T-helper 2 cell treated with Interferon-gamma antibody and Interleukin-4, amounts not matched to agents 5 μg/mL and 100 μg/mL, for 36 hours (primary cell): ENCODE measurements around the gene CCDC30.

Experiments used
- DNase-seq: peaks from one replicate; pipeline ENCODE4 v3.0.0; 2021; ENCODE audit warnings: low spot score
- H3K27ac Mint-ChIP-seq: one replicate; pipeline ENCODE4 v1.8.0; 2021; ENCODE audit warnings: mild to moderate bottlenecking, mixed read lengths
- H3K27me3 Mint-ChIP-seq: one replicate; pipeline ENCODE4 v1.8.0; 2021; ENCODE audit warnings: low read depth, mixed read lengths
- H3K36me3 Mint-ChIP-seq: one replicate; pipeline ENCODE4 v1.8.0; 2021; ENCODE audit warnings: low read depth, mixed read lengths
- H3K4me1 Mint-ChIP-seq: one replicate; pipeline ENCODE4 v1.8.0; 2021; ENCODE audit warnings: low read depth, mixed read lengths
- H3K4me3 Mint-ChIP-seq: one replicate; pipeline ENCODE4 v1.8.0; 2022; ENCODE audit warnings: mild to moderate bottlenecking, moderate library complexity, mixed read lengths
- H3K9me3 Mint-ChIP-seq: one replicate; pipeline ENCODE4 v1.8.0; 2021; ENCODE audit warnings: mixed read lengths

The CCDC30 gene

DNA sequence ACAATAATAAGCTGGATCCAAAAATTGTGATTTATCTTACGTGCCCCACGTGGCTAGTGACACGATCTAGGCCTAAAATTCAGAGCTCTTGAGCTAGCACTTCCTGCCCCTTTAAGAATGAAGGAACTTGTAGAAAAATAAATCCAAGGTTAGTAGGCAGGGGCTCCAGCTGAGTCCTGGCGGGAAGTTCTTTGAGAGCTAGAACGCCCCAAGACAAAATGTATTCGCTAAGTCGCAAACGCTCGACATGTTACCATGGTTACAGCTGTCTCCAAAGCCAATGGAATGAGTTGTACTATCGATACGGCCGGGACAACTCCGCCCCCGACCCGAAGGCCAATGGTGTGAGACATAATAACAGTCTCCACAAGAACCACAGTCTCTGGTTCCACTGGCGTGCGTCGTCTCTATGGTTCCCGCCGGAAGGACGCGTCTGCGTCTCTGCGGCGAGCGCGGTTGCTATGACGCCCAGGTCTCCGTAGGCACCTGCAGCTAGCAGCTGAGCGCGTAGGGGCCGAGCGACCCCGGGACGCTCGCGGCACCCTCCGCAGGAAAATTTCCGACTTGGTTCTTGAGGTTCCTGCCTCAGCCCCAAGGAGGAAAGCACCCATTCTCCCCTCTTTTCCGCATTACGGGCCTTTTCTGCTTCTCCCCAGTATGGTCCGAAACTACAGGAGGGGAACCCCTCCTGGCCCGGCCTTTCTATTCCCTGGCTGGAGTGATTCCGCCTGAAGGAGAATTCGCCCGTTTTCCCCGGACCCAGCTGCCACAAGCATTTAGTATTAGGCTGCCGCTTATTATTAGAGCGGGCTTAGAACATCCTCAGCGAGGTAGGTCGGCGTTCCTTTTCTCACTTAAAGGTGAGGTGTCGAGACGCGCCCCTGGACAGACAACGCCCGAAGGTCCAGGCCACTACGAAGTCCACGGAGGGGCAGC is at the start of gene CCDC30:
Gene CCDC30, plus strand, starts transcription at position 459 of the 936 bp plus-strand sequence. CDS start 17,266 bp downstream, outside the sequence.
- Mint-ChIP-seq H3K27me3 (peaks cover 11% of the 10 kb centered on the region), H3K9me3 (no peaks in the 10 kb centered on the region), H3K4me1 (peaks cover 23% of the 10 kb centered on the region), H3K36me3 (peaks cover 27% of the 10 kb centered on the region), H3K4me3 (peak within 1 kb of the TSS; percentile 79), H3K27ac (peak within 1 kb of the TSS; percentile 72)
- DNase-seq = peak; percentile 94

DNA sequence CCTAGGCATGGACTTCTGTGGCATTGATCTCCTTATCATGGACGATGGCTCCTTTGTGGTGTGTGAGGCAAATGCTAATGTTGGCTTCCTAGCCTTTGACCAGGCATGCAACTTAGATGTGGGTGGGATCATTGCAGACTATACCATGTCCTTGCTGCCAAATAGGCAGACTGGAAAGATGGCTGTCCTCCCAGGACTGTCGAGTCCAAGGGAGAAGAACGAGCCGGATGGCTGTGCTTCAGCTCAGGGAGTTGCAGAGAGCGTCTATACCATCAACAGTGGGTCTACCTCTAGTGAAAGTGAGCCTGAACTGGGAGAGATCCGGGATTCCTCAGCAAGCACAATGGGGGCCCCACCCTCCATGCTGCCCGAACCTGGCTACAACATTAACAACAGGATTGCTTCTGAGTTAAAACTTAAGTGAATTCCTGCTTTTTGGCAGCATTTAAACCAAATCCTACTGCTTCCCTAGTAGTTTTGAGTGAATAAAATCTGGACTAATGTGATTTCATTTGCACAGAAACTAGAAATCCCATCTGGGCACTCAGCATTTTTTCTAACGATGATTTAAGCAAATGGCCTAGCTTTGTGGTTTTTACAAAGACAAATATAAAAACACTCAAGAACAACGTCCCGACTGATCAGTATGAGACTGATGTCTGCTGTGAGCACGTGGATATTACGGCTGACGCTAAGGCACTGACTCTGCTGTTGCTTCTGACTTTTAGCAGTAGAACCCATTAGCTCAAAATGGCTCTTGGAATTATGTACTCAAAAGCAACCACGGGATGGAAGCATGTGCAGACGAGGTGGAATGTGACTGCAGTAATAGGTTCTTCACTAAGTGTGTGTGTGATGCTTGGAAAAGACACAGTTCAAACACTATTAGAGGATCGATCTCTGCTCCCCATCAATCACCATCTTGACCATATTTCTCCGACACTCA is 48.3 kb upstream of the CCDC30 start:
- DNase-seq = no peak
- peaks cover 2% of the 10 kb centered on the region for H3K36me3 Mint-ChIP-seq
- no peaks in the 10 kb centered on the region for H3K9me3 Mint-ChIP-seq
- no peak overlapping the region for H3K27ac Mint-ChIP-seq
- H3K4me3 Mint-ChIP-seq = no peak overlapping the region
- no peaks in the 10 kb centered on the region for H3K27me3 Mint-ChIP-seq
- H3K4me1 Mint-ChIP-seq = no peaks in the 10 kb centered on the region

DNA sequence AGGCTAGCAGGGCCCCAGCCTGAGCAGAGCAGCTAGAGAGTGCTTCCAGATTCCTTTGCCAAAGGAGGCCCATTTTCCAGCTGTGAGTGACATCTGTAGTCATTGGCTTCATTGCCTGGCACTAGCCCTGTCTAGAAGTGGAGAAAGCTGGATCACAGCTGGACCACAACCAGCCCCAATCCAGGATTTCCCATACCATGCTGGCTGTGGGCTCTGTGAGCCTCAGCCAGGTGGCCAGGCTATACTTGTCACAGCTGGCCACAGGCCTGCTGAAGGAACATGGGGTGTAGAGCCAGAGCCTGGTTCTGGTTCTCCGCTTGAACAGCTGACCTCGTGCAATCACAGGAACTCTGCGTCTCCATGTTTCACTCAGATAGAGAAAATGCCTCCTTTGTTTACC is 45.9 kb upstream of the CCDC30 start:
- Mint-ChIP-seq H3K27ac (no peak overlapping the region), H3K36me3 (peaks cover 2% of the 10 kb centered on the region), H3K27me3 (peaks cover 3% of the 10 kb centered on the region), H3K9me3 (no peaks in the 10 kb centered on the region), H3K4me1 (no peaks in the 10 kb centered on the region), H3K4me3 (no peak overlapping the region)
- DNase-seq = no peak

DNA sequence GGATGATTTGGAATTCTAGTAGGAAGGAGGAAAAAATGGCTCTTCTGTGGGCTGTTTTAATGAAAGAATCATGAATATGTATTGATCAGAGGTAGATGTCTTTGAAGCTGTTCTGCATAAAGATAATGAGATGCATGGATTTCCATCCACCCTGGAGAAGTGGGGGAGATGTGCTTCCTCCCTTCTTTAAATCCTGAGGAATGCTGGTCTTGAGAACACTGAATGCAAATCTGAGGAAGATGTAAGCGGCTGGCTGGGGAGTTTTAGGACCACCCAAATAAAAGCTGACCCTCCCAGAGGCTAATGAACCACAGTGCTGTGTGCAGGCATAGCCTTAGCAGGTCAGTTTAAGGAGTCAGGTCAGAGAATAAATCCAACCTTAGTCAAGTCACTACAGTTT is 44.6 kb upstream of the CCDC30 start:
- no peak overlapping the region for H3K27ac Mint-ChIP-seq
- H3K9me3 Mint-ChIP-seq = no peaks in the 10 kb centered on the region
- H3K4me1 Mint-ChIP-seq = no peaks in the 10 kb centered on the region
- peaks cover 3% of the 10 kb centered on the region for H3K27me3 Mint-ChIP-seq
- peaks cover 2% of the 10 kb centered on the region for H3K36me3 Mint-ChIP-seq
- no peak for DNase-seq
- no peak overlapping the region for H3K4me3 Mint-ChIP-seq

DNA sequence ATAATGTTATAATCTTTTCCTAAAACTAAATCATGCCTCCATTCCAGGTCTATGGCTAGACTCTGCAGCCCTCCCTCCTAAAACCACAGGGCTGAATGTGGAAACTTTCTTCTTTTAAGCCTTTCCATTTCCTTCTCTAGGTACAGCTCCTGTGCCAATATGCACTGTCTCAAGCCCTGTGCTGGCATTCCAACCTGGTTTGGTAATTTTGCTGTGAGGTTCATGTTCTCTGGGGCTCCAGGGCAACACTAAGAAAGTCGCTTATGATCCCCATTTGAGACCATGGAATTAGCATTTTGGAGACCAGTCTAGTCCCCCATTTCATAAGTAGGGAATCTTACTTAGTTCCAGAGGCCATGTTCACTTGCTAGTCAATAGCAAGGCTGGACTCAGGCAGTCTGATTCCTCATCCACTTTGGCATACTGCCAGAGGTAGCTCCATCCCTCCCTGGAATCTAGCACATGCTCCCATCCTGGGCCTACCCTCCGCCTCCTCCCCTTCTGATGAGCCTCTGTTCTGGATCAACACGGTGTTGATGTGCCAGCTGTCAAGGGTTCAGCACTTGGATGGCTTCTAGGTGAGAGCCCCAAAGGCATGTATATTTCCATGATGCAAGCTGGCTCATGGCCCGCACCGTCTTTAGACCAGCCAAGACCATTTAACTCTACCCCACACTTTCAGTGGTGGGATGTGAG is 43.8 kb upstream of the CCDC30 start:
- H3K9me3 Mint-ChIP-seq = no peaks in the 10 kb centered on the region
- H3K27me3 Mint-ChIP-seq = peaks cover 3% of the 10 kb centered on the region
- no peak overlapping the region for H3K27ac Mint-ChIP-seq
- no peak overlapping the region for H3K4me3 Mint-ChIP-seq
- no peak for DNase-seq
- no peaks in the 10 kb centered on the region for H3K4me1 Mint-ChIP-seq
- peaks cover 2% of the 10 kb centered on the region for H3K36me3 Mint-ChIP-seq

DNA sequence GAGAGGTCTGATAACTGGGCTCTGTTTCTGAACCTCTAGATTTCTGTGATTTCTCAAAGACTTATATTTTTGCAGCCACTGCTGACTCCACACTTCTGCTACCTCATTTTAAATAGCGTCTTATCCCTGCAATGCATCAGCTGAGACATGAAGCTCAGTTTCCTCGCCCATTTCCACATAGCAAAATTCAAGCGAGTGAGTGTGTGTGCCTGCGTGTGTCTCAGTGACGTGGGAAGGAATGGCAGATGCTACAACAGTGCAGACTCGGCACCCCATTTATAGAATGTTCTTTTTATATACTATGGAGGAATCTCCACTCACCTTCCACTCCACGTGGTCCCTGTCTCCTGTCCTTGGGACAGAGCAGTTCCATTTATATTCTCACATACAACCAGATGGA is 43.0 kb upstream of the CCDC30 start:
- Mint-ChIP-seq H3K4me1 (no peaks in the 10 kb centered on the region), H3K4me3 (no peak overlapping the region), H3K27ac (no peak overlapping the region), H3K9me3 (no peaks in the 10 kb centered on the region), H3K27me3 (peaks cover 3% of the 10 kb centered on the region), H3K36me3 (no peaks in the 10 kb centered on the region)
- no peak for DNase-seq

DNA sequence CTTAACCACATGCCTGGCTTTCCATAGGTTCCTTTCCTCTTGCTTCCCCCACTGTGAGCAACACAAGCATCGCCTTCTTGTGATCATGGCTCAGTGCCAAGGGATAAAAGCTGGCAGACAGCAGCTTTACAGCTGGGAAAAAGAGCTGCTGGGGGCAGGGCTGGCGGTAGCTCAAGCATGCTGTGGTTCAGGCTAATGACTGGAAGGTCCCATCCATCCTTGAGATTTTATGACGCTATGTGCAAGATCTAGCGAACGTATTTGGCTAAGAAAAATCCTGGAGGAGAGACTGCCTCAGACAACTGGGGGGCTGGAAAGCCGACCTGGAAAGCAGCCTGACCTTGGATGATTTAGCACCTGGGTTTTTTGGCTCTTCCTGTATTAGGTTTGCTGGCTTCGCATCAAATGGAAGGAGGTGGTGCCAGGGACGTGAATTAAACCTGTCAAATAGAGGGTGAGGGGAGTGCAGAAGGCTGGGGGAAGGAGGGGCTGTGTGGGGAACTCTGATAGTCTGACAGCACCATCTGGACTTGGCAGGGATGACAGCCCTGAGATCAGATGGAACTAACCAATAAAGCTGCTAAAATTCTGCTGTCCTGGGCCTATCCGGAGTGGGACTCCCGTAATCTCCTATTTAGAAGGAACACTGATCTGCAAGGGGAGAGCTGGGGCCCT is 42.0 kb upstream of the CCDC30 start:
- peaks cover 3% of the 10 kb centered on the region for H3K27me3 Mint-ChIP-seq

DNA sequence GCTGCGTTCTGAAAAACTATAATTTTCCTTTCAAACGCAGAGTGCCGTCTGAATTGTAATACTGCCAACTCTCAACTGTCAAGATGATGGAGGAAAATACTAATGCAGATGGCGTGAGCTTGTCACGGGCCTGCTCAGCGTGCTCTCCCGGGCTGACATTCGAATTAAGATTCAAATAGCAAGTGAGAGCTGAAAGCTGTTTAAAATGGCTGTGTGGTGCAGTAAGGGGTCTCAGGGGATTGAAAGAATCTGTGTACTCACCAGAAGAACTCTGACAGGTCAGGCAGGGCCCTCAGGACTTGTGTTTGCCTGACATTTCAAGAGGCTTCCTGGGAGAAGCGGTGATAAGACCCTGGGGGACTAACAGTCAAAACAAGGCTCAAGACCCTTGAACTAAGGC is 40.3 kb upstream of the CCDC30 start:
- Mint-ChIP-seq H3K36me3 (no peaks in the 10 kb centered on the region), H3K9me3 (no peaks in the 10 kb centered on the region), H3K4me3 (no peak overlapping the region), H3K27ac (no peak overlapping the region), H3K4me1 (no peaks in the 10 kb centered on the region), H3K27me3 (peaks cover 3% of the 10 kb centered on the region)
- DNase-seq = no peak

More for the DNA sequence above, 42.0 kb upstream of the CCDC30 start:
- Mint-ChIP-seq H3K4me3 (no peak overlapping the region), H3K9me3 (no peaks in the 10 kb centered on the region), H3K27ac (no peak overlapping the region), H3K4me1 (no peaks in the 10 kb centered on the region), H3K36me3 (no peaks in the 10 kb centered on the region)
- DNase-seq = no peak

DNA sequence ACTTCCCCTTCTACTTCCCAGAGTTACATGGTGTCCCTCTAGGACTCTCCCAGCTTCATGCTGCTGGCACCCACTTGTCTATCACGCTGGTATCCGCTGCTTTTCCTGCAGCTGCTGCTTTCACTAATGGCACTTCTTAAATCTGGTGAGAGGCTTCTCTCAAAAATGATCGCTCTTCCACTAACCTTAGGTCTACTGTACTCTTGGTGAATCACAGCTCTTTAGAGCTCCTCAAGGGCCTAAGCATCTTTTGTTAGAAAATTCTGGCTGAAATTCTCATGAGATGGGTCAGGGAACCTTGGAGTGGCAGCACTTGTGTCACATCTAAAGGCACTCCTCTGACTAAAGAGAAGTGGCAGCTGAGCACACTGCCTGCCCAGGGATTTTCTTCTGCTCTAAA is 39.4 kb upstream of the CCDC30 start:
- Mint-ChIP-seq H3K36me3 (no peaks in the 10 kb centered on the region), H3K27me3 (peaks cover 3% of the 10 kb centered on the region), H3K4me3 (no peak overlapping the region), H3K27ac (no peak overlapping the region), H3K4me1 (no peaks in the 10 kb centered on the region), H3K9me3 (no peaks in the 10 kb centered on the region)
- no peak for DNase-seq

DNA sequence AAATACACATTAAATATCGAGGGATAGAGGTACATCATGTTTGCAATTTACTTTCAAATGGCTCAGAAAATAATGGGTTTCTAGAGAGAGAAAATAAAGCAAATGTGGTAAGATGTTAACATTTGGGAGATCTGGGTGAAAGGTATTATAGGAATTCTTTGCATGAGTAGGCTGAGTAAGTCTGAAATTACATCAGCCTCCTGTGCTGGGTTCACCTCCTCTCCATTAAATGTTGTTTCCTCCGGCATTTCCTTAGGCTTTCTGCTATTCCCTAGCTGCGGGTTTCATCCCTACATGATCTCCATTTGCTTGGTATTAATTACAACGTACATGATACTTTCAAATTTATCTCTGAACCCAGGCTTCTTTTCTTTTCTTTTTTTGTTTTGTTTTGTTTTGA is 38.9 kb upstream of the CCDC30 start:
- H3K9me3 Mint-ChIP-seq = no peaks in the 10 kb centered on the region
- H3K27me3 Mint-ChIP-seq = peaks cover 3% of the 10 kb centered on the region
- no peaks in the 10 kb centered on the region for H3K36me3 Mint-ChIP-seq
- DNase-seq = no peak
- H3K4me1 Mint-ChIP-seq = no peaks in the 10 kb centered on the region
- H3K4me3 Mint-ChIP-seq = no peak overlapping the region
- no peak overlapping the region for H3K27ac Mint-ChIP-seq

DNA sequence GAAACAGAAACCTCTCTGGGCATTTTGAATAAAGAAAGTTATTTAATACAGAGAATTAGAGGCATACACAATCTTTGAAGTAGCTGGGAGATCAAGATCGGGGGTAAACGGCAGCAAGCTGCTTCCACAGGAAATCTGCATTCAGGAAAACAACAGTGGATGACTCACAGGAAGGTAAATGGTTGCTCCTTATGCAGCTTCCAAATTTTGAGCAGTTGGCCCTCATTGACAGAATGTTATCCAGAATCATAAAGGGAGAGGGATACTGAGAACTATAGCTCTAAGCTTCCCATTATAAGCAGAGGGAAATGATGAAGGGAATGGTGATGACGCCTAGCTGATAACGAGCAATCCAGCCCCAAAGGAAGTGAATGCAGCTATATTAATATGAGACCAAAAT is 35.8 kb upstream of the CCDC30 start:
- no peak for DNase-seq
- Mint-ChIP-seq H3K36me3 (no peaks in the 10 kb centered on the region), H3K27me3 (no peaks in the 10 kb centered on the region), H3K4me1 (no peaks in the 10 kb centered on the region), H3K4me3 (no peak overlapping the region), H3K27ac (no peak overlapping the region), H3K9me3 (no peaks in the 10 kb centered on the region)

DNA sequence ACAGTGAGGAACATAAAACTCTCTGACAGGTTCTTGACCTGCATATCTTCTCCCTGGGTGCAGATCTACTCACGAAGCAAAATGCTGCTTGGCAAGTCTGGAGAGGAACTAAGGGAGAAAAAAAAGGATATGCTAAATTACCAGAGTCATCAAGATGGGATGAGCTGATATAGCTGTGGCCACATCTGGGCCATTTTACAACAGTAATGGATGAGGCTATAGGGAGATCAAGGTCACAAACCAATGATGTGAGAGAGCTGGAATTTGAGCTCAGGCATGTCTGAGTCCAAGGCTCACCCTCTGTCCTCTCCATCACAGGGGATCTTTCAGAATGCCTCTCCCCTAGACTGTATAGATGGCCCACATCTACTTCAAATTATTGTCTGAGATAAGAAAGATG is 33.5 kb upstream of the CCDC30 start:
- Mint-ChIP-seq H3K27ac (no peak overlapping the region), H3K4me3 (no peak overlapping the region), H3K36me3 (no peaks in the 10 kb centered on the region), H3K4me1 (no peaks in the 10 kb centered on the region), H3K9me3 (no peaks in the 10 kb centered on the region), H3K27me3 (no peaks in the 10 kb centered on the region)
- DNase-seq = no peak
